ENCODE results near the gene PRPF6. TPM values are rescaled to one million over a fixed set of nuclear protein-coding genes. Genes with fewer than 3 reads are reported as not detected.
A peak's percentile ranks its signal among the peaks of the same experiment; 100 is the strongest.

Gene PRPF6
- total and polyA plus RNA-seq, 2 of the 13 experiments (the other 11 are each of a cell fraction or from before 2014, with no cell fraction given): 63.7 to 101 TPM

- TF ChIP-seq EED (CRISPR knock-in tag; IDR thresholded peaks at IDR 0.05) (no peak), THRA (CRISPR knock-in tag; IDR thresholded peaks at IDR 0.05; ENCODE audit: borderline replicate concordance) (peak; percentile 55), KLF12 (CRISPR knock-in tag; IDR thresholded peaks at IDR 0.05; ENCODE audit: borderline replicate concordance) (peak; percentile 87), ZSCAN21 (CRISPR knock-in tag; IDR thresholded peaks at IDR 0.05; ENCODE audit: borderline replicate concordance) (peak; percentile 63), RORA (CRISPR knock-in tag; IDR thresholded peaks at IDR 0.05) (no peak; the same call in 1 of the 2 replicates), FOSL2 (CRISPR knock-in tag; IDR thresholded peaks at IDR 0.05) (peak; percentile 59; the same call in 1 of the 2 replicates), ZNF143 (CRISPR knock-in tag; IDR thresholded peaks at IDR 0.05) (peak; percentile 66; the same call in 1 of the 2 replicates), MLX (CRISPR knock-in tag; IDR thresholded peaks at IDR 0.05) (peak; percentile 78; the same call in 1 of the 2 replicates), NFATC3 (CRISPR knock-in tag; IDR thresholded peaks at IDR 0.05) (peak; percentile 30; the same call in 1 of the 2 replicates), ARID3A (IDR thresholded peaks at IDR 0.05; ENCODE audit: low read depth, low read length) (no peak), UBTF (CRISPR knock-in tag; IDR thresholded peaks at IDR 0.05) (peak; percentile 95), NR2C2 (CRISPR knock-in tag; IDR thresholded peaks at IDR 0.05; ENCODE audit: borderline replicate concordance) (peak; percentile 88), ZNF362 (CRISPR knock-in tag; IDR thresholded peaks at IDR 0.05; ENCODE audit: borderline replicate concordance) (no peak), ZNF124 (CRISPR knock-in tag; IDR thresholded peaks at IDR 0.05) (peak; percentile 86), SKI (IDR thresholded peaks at IDR 0.05; ENCODE audit: partially characterized antibody) (no peak), SRSF4 (IDR thresholded peaks at IDR 0.05; ENCODE audit: low read depth, low read length, poor library complexity, severe bottlenecking) (no peak), CTCF (CRISPR knock-in tag; IDR thresholded peaks at IDR 0.05) (peak; percentile 37), MAF1 (CRISPR knock-in tag; IDR thresholded peaks at IDR 0.05; ENCODE audit: borderline replicate concordance) (peak; percentile 86), ZFP36L1 (CRISPR knock-in tag; IDR thresholded peaks at IDR 0.05) (no peak; the same call in 1 of the 2 replicates)
These were observed 2.4 kb upstream of the PRPF6 start (continued) for GRCh38 chr20:63978319-63979228.

Measured in HepG2 (cell line).